IMR-90 (cell line): ENCODE data around the gene KCNQ5. TPM values are rescaled to one million over a fixed set of nuclear protein-coding genes. Genes with fewer than 3 reads are reported as not detected.

ENCODE experiments used
- ATAC-seq: fragments of 200-7000 bp; cut with Tn5 transposase; 2 replicates; pipeline ENCODE4 v1.9.1; 2020; ENCODE audit warnings: low read depth, mild to moderate bottlenecking, moderate library complexity
- BruUV-seq: library from RNA; stranded (reverse); fragments of 400-500 nt; replicated peaks from 2 replicates; lab custom pipeline; 2021; lab: Mats Ljungman, UMichigan
- CTCF ChIA-PET: fragments of 300-600 bp; formaldehyde crosslinking; extraction: SDS; loops from one replicate; lab custom pipeline; 2021; ENCODE audit warnings: antibody characterized with exemption; lab: Yijun Ruan, JAX
- POLR2A ChIA-PET: fragments of 300-600 bp; sonication (Branson Sonifier 250); formaldehyde crosslinking; loops from one replicate; lab custom pipeline; 2022; ENCODE audit warnings: antibody characterized with exemption; ENCODE audit not compliant: unreplicated experiment; lab: Charles Lee
- DNase-seq: peaks from one replicate; pipeline ENCODE4 v3.0.0; 2013
- H2AFZ ChIP-seq: replicated peaks from 2 replicates; pipeline ENCODE3; 2013; ENCODE audit warnings: low read length, mild to moderate bottlenecking; ENCODE audit not compliant: poor library complexity
- H2AK5ac ChIP-seq: 2 replicates; pipeline ENCODE4 v1.6.1; 2013; ENCODE audit warnings: low read depth, low read length, inconsistent platforms
- H2AK9ac ChIP-seq: replicated peaks from 2 replicates; pipeline ENCODE3; 2013; ENCODE audit warnings: mild to moderate bottlenecking, low read depth, low read length, moderate library complexity; ENCODE audit not compliant: poor library complexity
- H2BK120ac ChIP-seq: 2 replicates; pipeline ENCODE4 v1.6.1; 2013; ENCODE audit warnings: low read depth, low read length, inconsistent platforms
- H2BK15ac ChIP-seq: 3 replicates; pipeline ENCODE4 v1.6.1; 2013; ENCODE audit warnings: low read depth, low read length, inconsistent platforms
- H2BK20ac ChIP-seq: 2 replicates; pipeline ENCODE4 v1.6.1; 2013; ENCODE audit warnings: low read depth, mild to moderate bottlenecking, inconsistent platforms, low read length, moderate library complexity
- H2BK5ac ChIP-seq: 2 replicates; pipeline ENCODE4 v1.6.1; 2013; ENCODE audit warnings: mild to moderate bottlenecking, low read depth, low read length, inconsistent platforms; ENCODE audit not compliant: poor library complexity, severe bottlenecking
- H3K14ac ChIP-seq: replicated peaks from 2 replicates; pipeline ENCODE4 v1.6.1; 2013; ENCODE audit warnings: low read depth, low read length, inconsistent platforms
- H3K18ac ChIP-seq: 2 replicates; pipeline ENCODE4 v1.6.1; 2013; ENCODE audit warnings: low read depth, low read length, control low read depth
- H3K23ac ChIP-seq: 2 replicates; pipeline ENCODE4 v1.6.1; 2013; ENCODE audit warnings: low read depth, low read length, inconsistent platforms
- H3K27ac ChIP-seq: 2 replicates; pipeline ENCODE4 v1.5.1; 2013; ENCODE audit warnings: mild to moderate bottlenecking, control low read depth, low read length; ENCODE audit not compliant: insufficient read depth
- H3K27me3 ChIP-seq: 2 replicates; pipeline ENCODE4 v1.6.1; 2013; ENCODE audit warnings: low read length; ENCODE audit not compliant: control insufficient read depth, insufficient read depth
- H3K36me3 ChIP-seq: 2 replicates; pipeline ENCODE4 v1.6.1; 2013; ENCODE audit warnings: low read length, mixed read lengths; ENCODE audit not compliant: control insufficient read depth, insufficient read depth
- H3K4ac ChIP-seq: 2 replicates; pipeline ENCODE4 v1.6.1; 2013; ENCODE audit warnings: low read depth, low read length, inconsistent platforms
- H3K4me1 ChIP-seq: 2 replicates; pipeline ENCODE4 v1.6.1; 2013; ENCODE audit warnings: low read length, mixed read lengths; ENCODE audit not compliant: control insufficient read depth, insufficient read depth
- H3K4me2 ChIP-seq: 2 replicates; pipeline ENCODE4 v1.6.1; 2013; ENCODE audit warnings: low read depth, mild to moderate bottlenecking, control low read depth, low read length, moderate library complexity
- H3K4me3 ChIP-seq: 2 replicates; pipeline ENCODE4 v1.5.1; 2013; ENCODE audit warnings: low read depth, mild to moderate bottlenecking, control low read depth, low read length, moderate library complexity; ENCODE audit not compliant: insufficient read depth
- H3K56ac ChIP-seq: 2 replicates; pipeline ENCODE4 v1.6.1; 2013; ENCODE audit warnings: low read length, inconsistent platforms; ENCODE audit not compliant: insufficient read depth; ENCODE audit errors: extremely low read depth
- H3K79me1 ChIP-seq, 2 experiments: 2 replicates each; pipeline ENCODE4 v1.6.1; 2013; ENCODE audit warnings: low read length in 2 of 2, inconsistent platforms in 1 of 2, low read depth in 1 of 2
- H3K9ac ChIP-seq: 2 replicates; pipeline ENCODE4 v1.6.1; 2013; ENCODE audit warnings: low read depth, low read length, control low read depth
- H3K9me1 ChIP-seq: 2 replicates; pipeline ENCODE4 v1.6.1; 2013; ENCODE audit warnings: low read length, inconsistent platforms; ENCODE audit not compliant: insufficient read depth
- H3K9me3 ChIP-seq: 2 replicates; pipeline ENCODE4 v1.6.1; 2013; ENCODE audit warnings: low read length; ENCODE audit not compliant: control insufficient read depth, insufficient read depth
- H4K20me1 ChIP-seq: 2 replicates; pipeline ENCODE4 v1.6.1; 2013; ENCODE audit warnings: low read length, inconsistent platforms; ENCODE audit not compliant: insufficient read depth
- H4K5ac ChIP-seq: 2 replicates; pipeline ENCODE4 v1.6.1; 2013; ENCODE audit warnings: mild to moderate bottlenecking, low read depth, low read length, control low read depth
- H4K8ac ChIP-seq, 2 experiments: 2 replicates each; pipeline ENCODE4 v1.6.1; 2013; ENCODE audit warnings: low read depth in 2 of 2, low read length in 2 of 2, control low read depth in 1 of 2, inconsistent platforms in 1 of 2
- H4K91ac ChIP-seq: 2 replicates; pipeline ENCODE4 v1.6.1; 2013; ENCODE audit warnings: low read depth, low read length, inconsistent platforms; ENCODE audit not compliant: insufficient read depth
- BHLHE40 ChIP-seq: fragments of 150-350 bp; IDR thresholded peaks from 2 replicates; pipeline ENCODE4 v1.6.1; 2016; ENCODE audit warnings: mild to moderate bottlenecking, low read depth, low read length
- CEBPB ChIP-seq: IDR thresholded peaks from 2 replicates; pipeline ENCODE4 v1.6.1; 2012; ENCODE audit warnings: low read depth, low read length, improper control_type of control experiment
- CHD1 ChIP-seq: IDR thresholded peaks from 2 replicates; pipeline ENCODE4 v1.6.1; 2012; ENCODE audit warnings: low read depth, low read length, improper control_type of control experiment
- FOS ChIP-seq: fragments of 150-350 bp; IDR thresholded peaks from 2 replicates; pipeline ENCODE4 v1.6.1; 2016; ENCODE audit warnings: low read depth, low read length
- MXI1 ChIP-seq: IDR thresholded peaks from 2 replicates; pipeline ENCODE4 v1.6.1; 2012; ENCODE audit warnings: low read depth, mild to moderate bottlenecking, low read length, moderate library complexity, borderline replicate concordance
- NFE2L2 ChIP-seq: fragments of 150-350 bp; IDR thresholded peaks from 2 replicates; pipeline ENCODE4 v1.6.1; 2016; ENCODE audit warnings: low read depth, mild to moderate bottlenecking, low read length
- RAD21 ChIP-seq: IDR thresholded peaks from 2 replicates; pipeline ENCODE4 v1.6.1; 2012; ENCODE audit warnings: low read length, improper control_type of control experiment
- RCOR1 ChIP-seq: IDR thresholded peaks from 2 replicates; pipeline ENCODE4 v1.6.1; 2012; ENCODE audit warnings: mild to moderate bottlenecking, low read length, improper control_type of control experiment; ENCODE audit not compliant: insufficient replicate concordance
- RFX5 ChIP-seq: IDR thresholded peaks from 2 replicates; pipeline ENCODE4 v1.8.0; 2012; ENCODE audit warnings: low read depth, mild to moderate bottlenecking, low read length, moderate library complexity
- WGBS, 2 experiments: methylation state at CpG; one replicate each; pipeline versions ENCODE4 v1.1.5 to v1.1.7; 2013; ENCODE audit warnings: missing lambda C conversion rate in 2 of 2; ENCODE audit not compliant: insufficient read length in 1 of 2; ENCODE audit errors: extremely low coverage in 2 of 2; 5-methylcytosine and 5-hydroxymethylcytosine counted together
- dilution Hi-C: fragments of 300-500 bp; cut with HindIII; formaldehyde crosslinking; loops from one replicate; pipeline ENCODE4 v1.14.3; 2018; ENCODE audit warnings: low sequenced_read_pairs; ENCODE audit not compliant: unreplicated experiment
- in situ Hi-C: fragments of 300-500 bp; cut with MboI; formaldehyde crosslinking; loops from 3 replicates; pipeline ENCODE4 v1.14.3; 2019; ENCODE audit warnings: low sequenced_read_pairs, inconsistent platforms, mixed read lengths
- intact Hi-C: fragments of 100-400 bp; cut with micrococcal nuclease; formaldehyde crosslinking; loops from 2 replicates; pipeline ENCODE4 v1.10.0; 2022
- polyA plus RNA-seq, 3 experiments: library from polyadenylated mRNA; depleted of rRNA; stranded (reverse); fragments of >200 nt; gene quantifications; 2 replicates each; pipeline ENCODE4 v1.2.3, GENCODE V29; 2012; ENCODE audit warnings: low replicate concordance in 1 of 3
- total RNA-seq: library from RNA; depleted of rRNA; stranded (reverse); fragments of >200 nt; gene quantifications from 2 replicates; pipeline ENCODE4 v1.2.3, GENCODE V29; 2012
- TF ChIP-seq, protein P1 (sequence below): conservative IDR thresholded peaks from 2 replicates; pipeline ENCODE4 v1.5.1; 2012; ENCODE audit warnings: mild to moderate bottlenecking, low read depth, low read length, improper control_type of control experiment

The KCNQ5 gene
- total and polyA plus RNA-seq, 2 of the 4 experiments (the other 2 are of a cell fraction), result 0.75 to 1.3 TPM

DNA sequence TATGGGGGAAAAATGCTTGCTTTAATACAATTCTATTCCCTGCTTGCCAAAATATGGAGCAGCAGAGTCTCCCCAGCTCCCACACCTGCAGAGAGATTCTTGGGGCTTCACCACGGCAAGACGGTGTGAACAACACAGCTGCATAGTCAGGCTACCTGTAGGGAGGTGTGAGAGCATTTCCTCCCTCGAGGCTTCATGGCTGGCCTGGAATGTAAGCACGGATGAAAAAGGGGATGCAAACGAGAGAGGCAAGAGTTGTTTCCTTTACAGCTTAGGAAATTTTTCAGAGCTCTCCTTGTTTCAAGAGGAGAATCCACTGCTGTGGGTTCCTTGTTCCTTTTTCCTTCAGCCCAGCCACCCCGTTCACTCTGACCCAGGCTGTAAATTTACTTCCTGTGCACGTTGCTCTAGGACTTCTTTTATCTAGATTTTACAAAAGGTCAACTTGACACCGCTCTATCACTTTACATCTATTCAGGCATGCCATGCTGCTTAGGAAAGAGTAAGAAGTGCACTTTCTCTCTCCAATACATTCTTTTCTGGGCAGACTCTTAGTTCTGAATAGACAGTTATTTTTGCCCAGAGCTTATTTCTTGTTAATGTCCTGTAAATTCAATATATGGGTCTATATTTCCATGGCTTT lies 406.4 kb downstream of the KCNQ5 start:
- ATAC-seq (no peak), DNase-seq (no peak)
- Histone ChIP-seq H3K9me1 (no peaks in the 10 kb centered on the region), H3K9me3 (no peaks in the 10 kb centered on the region), H3K14ac (no peak overlapping the region), H4K5ac (peak overlapping the region; percentile 18; the same call in 1 of the 2 replicates), H3K56ac (no peak overlapping the region), H4K8ac (no peak overlapping the region), H2AK9ac (no peak overlapping the region), H4K91ac (no peak overlapping the region), H3K79me1 (no peaks in the 10 kb centered on the region; a peak in 1 of 4 replicates), H3K9ac (no peak overlapping the region), H2AFZ (peak overlapping the region; percentile 49), H3K27me3 (no peaks in the 10 kb centered on the region), H2BK15ac (no peak overlapping the region), H3K4me3 (no peak overlapping the region), H3K18ac (no peak overlapping the region), H4K20me1 (no peaks in the 10 kb centered on the region), H2BK20ac (no peak overlapping the region), H3K36me3 (no peaks in the 10 kb centered on the region), H3K27ac (no peak overlapping the region), H3K23ac (no peak overlapping the region), H3K4me2 (no peak overlapping the region), H2BK120ac (no peak overlapping the region), H2AK5ac (no peak overlapping the region), H2BK5ac (no peak overlapping the region), H3K4me1 (peaks cover 3% of the 10 kb centered on the region), H3K4ac (no peak overlapping the region)
- ChIA-PET CTCF (no interaction called here), POLR2A (no interaction called here)
- intact Hi-C loops, result no loop called here
- no CpG with 5 or more reads among the region's 8 CpGs for WGBS, 2 experiments
- TF ChIP-seq NFE2L2 (no peak), MXI1 (no peak), BHLHE40 (no peak), RCOR1 (no peak), RAD21 (no peak), CHD1 (no peak), RFX5 (no peak), CEBPB (no peak), FOS (no peak)
- TF ChIP-seq, protein P1, sequence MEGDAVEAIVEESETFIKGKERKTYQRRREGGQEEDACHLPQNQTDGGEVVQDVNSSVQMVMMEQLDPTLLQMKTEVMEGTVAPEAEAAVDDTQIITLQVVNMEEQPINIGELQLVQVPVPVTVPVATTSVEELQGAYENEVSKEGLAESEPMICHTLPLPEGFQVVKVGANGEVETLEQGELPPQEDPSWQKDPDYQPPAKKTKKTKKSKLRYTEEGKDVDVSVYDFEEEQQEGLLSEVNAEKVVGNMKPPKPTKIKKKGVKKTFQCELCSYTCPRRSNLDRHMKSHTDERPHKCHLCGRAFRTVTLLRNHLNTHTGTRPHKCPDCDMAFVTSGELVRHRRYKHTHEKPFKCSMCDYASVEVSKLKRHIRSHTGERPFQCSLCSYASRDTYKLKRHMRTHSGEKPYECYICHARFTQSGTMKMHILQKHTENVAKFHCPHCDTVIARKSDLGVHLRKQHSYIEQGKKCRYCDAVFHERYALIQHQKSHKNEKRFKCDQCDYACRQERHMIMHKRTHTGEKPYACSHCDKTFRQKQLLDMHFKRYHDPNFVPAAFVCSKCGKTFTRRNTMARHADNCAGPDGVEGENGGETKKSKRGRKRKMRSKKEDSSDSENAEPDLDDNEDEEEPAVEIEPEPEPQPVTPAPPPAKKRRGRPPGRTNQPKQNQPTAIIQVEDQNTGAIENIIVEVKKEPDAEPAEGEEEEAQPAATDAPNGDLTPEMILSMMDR, result no peak
- no TSS peak for BruUV-seq
- dilution Hi-C loops, result no loop called here
- in situ Hi-C loops, result no loop called here
